ENCODE data around the gene GLCCI1.
"Not testable (repeated sequence)": the region's sequence is repeated elsewhere in the genome, so short reads cannot be mapped to it uniquely, and the experiment has no call there.

GLCCI1 gene

DNA sequence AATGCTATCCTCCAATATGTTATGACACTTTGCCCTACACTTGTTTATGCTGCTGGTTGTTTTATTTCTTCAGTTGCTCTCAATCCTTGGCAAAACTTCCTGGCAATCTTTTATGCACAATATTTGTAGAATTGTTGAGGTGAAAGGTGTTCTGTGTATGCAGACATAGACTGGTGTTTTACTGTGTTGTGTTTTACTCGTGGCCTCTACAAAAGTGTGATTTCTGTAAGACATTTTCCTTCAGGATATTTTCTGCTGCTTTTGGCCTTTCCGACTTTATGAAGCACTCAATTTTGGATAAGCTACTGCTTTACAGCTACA is 21.8 kb downstream of the GLCCI1 start:
- no peak for DNase-seq

DNA sequence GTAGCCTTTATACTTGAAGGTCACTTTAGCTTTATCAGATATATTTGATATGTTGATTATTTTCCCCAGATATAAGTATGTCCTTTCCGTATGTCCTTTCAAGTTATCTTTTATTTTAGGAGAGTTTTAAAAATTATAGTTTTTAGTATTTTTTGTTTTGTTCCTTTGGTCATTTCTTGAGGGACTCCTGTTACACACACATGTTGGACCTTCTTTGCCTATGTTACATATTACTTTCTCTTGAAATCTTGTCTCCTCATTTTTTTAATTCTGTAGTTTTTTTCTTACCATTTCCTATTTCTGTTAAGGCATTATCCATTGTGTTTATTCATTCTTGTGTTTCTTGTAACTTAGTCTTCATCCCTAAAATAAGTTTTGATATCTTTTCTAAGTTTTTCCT is 23.9 kb downstream of the GLCCI1 start:
- DNase-seq = no peak

DNA sequence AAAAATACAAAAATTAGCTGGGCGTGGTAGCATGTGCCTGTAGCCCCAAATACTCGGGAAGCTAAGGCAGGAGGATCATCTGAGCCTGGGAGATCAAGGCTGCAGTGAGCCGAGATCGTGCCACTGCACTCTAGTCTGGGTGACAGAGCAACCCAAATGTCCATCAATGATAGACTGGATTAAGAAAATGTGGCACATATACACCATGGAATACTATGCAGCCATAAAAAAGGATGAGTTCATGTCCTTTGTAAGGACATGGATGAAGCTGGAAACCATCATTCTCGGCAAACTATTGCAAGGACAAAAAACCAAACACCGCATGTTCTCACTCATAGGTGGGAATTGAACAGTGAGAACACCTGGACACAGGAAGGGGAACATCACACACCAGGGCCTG is 26.8 kb downstream of the GLCCI1 start:
- not testable (repeated sequence) for DNase-seq

DNA sequence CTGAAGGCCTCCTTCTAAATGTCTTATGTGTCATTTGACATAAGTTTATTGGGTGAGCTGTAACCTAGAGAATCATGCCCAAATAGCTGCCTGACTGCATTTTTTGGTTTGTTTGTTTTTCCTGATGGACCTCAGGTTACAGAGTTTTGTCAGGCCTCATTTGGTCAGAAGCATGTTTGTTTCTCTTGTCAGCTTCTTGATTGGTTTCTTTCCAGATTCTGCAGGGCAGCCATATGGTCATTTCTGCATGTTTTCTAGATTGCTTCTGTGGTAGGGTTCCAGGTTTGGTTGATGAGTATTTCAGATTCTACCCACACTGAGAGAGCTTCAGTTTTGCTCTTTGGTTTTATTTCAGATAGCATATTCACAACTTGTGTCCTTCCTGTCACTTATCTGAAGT is 28.0 kb downstream of the GLCCI1 start:
- DNase-seq = no peak

DNA sequence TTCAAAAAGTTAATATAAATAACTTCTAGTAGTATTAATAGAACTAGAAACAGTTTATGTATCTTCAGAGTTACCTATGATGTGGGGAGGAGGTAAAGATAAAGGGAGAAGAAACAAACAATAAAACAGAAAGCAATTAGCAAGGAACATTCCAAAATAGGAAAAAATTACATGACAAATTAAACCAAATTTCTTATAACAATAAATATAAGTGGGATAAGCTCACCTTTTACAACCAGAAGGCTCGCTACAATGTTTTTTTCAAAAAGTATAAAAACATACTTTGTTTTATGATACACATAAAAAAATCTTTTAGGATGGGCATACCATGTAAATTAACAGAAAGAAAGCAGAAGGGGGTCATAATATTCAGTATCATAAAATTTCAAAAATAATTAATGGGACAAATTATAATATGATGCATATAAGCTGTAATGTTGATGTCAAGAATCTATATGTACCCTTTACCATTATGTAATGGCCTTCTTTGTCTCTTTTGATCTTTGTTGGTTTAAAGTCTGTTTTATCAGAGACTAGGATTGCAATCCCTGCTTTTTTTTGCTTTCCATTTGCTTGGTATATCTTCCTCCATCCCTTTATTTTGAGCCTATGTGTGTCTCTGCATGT is 31.8 kb downstream of the GLCCI1 start:
- DNase-seq = no peak

DNA sequence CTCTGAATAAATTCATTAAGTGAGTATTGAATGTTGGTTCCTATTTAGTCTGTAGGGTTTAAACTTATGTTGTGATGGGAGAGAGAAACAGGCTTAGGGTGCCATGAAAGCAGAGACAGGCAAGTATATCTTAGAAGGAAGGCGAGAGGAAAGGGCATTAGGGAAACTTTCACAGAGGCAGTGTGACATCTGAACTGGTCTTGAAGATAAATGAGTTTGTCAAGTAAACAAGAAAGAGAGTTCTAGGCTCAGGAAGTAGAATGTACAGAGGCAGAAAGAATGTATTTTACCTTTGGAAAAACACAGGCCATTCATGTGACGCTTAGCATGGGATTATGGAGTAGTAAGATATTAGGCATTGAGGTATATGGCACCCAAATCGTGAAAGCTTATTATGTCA is 34.5 kb downstream of the GLCCI1 start:
- DNase-seq = no peak

DNA sequence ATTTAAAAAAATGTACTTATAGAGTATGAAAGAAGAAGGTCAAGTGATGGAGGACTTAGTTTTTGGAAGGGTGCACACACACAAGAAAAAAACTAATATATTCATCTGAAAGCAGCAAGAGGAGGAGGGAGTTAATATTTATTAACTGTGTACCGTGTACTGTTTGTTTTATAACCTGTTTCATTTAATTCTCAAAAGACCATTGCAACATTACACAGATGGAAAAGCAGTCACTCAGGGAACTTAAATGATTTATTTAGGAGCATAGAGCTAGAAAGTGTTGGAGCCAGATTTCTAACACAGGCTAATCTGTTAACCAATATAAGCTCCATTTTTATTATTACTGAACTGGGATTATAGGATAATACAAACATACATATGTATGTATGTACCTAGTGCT is 36.7 kb downstream of the GLCCI1 start:
- DNase-seq = no peak

DNA sequence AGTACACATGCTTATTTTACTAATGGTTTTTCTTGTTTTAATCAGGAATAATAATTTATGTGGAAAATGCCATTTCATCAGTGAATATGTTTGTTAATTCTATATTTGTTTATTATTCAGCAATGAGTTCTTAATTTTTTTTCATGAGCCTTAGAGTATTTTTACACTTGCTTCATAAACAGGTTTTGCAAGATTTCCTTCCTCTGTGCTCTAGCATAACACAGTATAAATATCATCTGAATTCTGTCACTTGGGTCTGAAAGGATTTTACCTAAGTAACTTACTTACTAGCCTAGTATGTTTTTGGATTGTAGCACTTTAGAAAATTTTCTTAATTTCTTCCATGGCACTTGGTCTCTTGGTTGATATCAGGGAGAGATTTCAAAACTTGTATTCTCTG is 45.8 kb downstream of the GLCCI1 start:
- no peak for DNase-seq

DNA sequence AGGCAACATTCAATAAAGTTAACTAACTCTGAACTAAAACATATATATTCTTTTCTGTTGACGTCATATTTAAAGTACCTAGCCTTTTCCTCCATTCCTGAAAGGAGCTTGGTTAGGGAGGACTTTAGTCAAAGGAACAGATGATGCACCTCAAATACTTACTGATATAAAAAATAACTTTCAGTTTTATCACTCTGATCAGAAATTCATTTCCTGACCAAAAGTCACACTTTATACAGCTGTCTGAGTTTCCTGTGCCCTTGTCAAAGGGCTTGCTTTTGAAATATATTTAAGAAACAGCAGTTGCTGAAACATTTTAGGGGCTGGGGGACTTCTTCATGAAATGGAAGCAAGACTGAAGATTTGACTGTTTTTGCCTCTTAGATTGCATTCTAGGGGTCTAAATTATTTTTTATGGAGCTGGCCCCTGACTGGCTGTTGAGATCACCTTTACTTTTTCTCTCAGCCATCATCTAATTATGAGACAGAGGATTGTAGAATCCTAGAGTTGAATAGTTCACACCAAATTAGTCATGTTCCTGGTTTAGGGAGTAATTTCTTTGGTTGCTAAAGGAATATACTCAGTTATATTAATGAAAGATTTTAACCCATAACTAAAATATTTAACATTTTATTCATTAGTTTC is 46.6 kb downstream of the GLCCI1 start:
- no peak for DNase-seq

DNA sequence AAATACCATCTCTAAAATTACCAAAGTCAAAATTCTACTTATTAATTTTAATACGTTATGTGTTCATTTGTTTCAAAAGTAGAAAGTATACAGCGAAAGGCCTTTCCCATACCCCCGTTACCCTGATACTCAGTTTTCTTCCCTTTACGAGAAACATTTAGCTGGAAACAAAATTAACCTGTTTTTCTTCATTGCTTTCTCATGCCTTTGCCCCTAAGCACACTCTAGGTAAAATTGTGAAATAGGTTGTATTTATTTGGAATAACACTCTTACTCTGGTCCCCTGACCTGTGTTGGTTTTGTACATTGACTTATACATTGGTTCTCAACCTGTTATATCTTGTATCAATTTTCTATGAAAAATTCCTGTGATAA is 47.1 kb downstream of the GLCCI1 start:
- no peak for DNase-seq

DNA sequence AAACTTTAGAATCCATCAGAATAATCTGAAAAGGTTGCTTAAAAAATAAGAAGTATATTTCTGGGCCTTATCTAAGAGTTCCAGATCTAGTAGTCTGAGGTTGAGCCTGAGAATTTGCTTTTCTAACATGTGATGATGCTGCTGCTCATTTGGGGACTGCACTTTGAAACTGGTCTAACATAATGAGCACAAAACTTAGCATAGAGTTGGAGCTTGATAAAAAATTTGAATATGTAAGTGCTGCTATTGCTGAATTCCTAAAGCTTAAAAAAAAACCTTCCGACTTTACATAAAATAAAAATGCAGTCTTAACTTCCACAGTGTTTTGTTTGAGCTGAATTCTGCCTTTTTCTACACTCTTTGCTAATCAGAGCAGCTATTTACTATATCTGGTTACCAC is 48.8 kb downstream of the GLCCI1 start:
- DNase-seq = no peak

DNA sequence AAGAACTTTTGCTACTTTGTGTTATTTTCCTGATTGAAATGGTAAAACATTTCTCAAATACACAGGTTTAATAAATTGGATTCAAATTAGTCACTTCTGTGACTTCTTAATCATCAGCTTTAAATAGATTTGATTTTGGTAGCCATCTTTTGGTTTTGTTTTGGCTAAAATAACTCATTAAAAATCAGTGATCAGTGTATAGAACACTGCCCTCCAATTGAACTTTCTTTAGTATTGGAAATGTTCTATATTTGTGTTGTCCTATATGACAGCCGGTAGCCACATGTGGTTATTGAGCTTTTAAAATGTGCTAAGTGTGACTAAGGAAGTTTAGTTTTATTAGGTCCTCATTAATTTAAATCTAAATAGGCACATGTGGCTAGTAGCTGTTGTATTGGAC is 50.4 kb downstream of the GLCCI1 start:
- DNase-seq = no peak

DNA sequence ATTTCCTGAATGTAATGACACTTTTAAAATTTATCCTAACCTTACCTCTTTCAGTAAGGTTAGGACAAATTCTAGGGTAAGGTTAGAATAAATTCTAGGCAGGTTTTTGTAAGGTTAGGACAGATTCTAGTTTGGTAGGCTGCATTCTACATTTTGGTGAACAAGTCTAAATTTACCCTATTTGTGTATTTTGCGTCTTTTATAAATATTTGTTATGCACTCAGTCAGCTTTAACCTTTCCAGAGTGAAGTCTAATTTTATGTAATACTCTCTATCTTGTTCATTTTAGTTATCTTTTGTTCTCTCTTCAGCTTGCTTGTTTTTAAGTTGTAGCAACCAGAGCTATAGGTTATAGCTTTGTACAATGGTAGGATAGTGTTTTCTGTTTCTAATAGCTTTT is 54.0 kb downstream of the GLCCI1 start:
- no peak for DNase-seq

DNA sequence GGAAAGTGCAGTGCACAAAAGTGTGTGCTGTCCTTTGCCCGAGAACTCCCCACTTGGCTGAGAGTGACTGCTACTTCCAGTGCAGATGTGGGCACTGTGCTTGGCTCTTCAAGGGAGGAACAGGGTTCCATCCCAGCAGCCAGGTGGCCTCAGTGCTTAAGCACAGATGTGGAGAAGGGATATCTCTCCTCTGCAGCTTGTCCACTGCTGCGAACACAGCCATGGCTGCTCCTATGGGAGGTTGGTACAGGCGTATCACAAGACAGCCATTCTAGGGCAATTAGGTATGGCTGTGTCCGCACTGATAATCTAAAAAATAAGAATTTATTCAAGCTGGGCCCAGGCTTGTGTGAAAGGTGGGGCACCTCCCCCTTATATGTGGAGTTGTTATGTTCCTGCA is 66.6 kb downstream of the GLCCI1 start:
- no peak for DNase-seq

DNA sequence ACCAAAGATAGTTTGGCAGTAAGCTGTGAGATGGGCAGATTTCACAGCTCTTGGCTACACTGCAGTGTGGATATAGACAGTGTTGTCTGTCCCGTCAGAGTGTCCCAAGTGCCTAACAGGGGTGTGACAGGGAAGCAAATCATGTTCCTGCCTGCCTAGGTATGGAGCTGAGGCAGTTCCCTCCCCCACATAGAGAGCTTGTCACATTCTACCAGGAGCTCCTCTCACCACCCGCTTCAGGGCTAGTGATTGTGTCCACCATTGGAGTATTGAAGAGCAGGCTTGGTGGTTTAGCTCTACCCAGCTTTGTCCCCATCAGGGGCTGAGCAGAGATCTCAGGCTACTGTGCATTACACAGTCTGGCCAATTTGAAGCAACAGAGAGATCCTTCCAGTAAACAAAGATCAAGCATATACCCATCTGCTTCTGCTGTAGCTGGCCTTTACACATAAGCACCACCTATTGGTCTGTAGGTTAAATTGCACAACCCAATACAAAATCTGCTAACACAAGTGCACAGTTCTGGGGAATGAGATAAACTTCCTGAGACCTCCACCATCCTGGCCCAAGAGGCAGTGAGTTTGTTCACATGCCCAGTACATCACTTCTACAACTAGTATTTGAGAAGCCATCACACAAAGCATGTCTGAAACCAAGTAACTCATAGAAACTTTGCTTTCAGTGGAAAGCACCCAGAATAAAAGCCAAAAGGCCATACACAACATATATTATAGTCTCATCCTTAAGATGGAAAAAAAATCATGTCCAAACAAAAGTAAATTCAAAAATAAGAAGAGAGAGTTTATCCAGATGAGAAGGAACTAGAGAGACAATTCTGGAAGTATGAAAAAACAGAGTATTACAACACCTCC is 67.3 kb downstream of the GLCCI1 start:
- DNase-seq = no peak

DNA sequence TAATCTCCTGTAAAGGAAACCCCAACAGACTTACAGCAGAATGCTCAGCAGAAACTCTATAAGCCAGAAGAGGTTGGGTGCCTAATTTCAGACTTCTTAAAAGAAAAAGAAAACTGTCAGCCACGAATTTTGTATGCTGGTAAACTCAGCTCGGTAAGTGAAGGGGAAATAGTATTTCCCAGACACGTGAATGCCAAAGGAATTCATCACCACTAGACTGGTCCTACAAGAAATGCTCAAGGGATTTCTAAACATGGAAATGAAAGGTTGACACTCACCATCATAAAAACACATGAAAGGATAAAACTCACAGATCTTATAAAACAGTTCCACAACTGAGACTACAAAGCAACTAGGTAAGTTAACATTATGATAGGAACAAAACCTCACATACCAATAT is 68.6 kb downstream of the GLCCI1 start:
- no peak for DNase-seq

DNA sequence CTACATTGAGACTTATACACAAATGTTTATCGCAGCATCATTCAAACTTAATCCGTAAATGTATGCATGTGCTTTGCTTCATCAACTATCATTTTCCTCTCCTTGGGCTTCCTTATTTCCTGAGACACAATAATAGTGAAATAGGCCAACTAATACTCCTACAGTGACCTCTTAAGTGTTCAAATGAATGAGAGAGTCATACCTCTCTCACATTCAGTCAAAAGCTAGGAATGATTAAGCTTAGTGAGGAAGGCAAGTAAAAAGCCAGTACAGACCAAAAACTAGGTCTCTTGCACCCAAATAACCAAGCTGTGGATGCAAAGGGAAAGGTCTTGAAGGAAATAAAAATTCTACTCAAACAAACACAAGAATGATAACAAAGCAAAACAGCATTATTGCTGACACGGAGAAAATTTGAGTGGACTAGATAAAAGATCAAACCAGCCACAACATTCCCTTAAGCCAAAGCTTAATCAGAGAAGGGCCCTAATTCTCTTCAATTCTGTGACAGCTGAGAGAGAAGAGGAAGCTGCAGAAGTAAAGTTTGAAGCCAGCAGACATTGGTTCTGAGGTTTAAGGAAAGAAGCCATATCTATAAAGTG is 72.3 kb downstream of the GLCCI1 start:
- no peak for DNase-seq

DNA sequence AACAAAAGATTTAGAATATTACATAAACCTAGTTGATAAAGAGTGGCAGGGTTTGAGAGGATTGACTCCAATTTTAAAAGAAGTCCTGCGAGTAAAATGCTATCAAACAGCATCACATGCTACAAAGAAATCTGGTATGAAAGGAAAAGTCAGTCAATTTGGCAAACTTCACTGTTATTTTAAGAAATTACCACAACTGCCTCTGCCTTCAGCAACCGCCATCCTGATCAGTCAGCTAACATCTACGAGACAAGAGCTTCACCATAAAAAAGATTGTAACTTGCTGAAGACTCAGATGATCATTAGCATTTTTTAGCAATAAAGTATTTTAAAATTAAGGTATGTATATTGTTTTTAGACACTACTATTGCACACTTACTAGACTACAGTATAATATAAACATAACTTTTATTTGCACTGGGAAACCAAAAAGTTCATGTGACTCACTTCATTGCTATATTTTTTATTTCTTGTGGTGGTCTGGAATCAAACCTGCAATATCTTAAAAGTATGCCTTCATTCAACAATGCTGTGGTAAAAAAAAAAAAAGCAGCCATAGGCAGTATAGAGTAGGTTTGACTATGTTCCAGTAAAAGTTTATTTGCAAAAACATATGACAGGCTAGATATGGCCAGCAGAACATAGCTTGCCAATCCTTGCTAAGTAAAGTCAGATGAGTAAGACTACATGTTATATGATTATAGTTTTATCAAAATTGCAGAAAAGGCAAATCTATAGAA is 74.4 kb downstream of the GLCCI1 start:
- DNase-seq = no peak

DNA sequence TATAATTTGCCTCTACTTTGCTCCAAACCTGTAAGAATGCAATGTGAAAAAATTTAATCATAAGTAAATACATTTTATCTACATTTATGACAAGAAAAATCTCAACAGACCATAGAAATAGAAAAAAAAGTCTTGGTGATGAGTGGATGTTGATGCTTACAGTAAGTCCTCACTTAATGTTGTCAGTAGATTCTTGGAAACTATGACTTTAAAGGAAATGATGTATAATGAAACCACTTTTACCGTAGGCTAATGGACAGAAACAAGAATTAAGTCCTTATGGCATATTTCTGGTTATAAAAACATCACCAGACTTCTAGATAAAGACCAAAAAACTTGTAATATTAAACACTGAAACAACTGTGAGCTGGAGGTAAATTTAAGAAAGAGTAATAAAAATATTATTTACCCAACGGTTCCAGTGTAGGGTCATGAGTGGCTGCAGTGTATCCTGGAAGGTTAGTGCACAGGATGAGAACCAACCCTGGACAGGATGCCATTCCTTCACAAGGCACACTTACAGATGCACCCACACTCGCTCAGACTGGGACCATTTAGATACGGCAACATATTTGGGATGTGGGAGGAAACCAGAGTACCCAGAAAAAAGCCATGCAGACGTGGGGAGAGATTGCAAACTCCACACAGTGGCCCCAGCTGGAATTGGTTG is 76.3 kb downstream of the GLCCI1 start:
- no peak for DNase-seq

DNA sequence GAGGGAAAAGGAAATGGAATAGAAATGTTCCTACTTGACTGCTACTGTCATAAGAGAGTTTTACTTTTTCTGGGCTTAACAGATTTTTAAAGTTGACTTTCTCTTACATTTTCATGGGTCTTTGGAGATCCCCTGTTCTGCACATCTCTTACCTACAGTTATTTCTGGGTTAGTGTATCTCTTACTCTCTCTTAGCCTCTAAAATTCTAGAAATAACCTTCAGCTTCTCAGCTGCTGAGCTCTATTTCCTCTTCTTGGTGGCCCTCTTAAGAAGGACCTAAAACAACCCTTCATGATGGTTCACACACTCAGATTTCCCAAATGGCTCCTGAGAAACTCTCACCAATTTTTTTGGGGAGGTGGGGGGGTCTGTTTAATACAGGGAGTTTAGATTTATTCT is 79.5 kb downstream of the GLCCI1 start:
- DNase-seq = not testable (repeated sequence)

DNA sequence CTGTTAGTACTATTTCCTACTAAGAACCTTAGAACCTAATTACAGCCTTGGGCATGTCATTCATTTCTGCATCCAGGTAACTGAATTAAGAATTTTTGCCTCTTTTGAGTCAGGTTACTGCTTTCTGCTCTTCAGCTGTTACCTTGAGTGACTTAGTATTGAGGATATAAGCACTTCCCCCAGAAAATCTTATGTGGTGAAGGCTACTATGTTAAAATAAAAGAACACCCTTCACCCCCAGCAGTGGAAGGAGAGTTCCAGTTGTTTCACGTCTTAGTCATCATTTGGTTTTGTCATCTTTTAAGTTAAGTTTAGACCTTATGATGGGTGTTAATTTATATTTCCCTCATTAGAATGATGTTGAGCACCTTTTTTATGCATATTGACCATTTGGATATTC is 82.8 kb downstream of the GLCCI1 start:
- no peak for DNase-seq

DNA sequence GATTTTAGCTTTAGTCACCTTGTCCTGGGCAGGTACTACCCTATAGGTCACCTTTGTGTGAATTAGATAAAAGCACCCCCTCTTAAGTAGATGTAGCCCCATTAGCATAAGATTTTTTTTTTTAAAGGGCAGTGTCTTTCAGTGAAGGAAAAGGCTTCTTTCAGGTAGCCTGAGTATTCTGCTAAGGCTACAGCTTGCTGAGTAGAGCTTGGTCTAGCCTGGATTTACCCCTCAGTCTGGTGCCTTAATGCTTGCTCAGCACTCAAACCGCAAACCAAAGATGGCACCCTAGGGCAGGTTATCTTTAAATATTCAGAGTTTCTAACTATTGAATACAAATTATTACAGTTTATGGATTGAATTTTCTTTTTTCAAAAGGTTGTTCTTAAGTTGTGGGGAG is 83.4 kb downstream of the GLCCI1 start:
- DNase-seq = no peak

DNA sequence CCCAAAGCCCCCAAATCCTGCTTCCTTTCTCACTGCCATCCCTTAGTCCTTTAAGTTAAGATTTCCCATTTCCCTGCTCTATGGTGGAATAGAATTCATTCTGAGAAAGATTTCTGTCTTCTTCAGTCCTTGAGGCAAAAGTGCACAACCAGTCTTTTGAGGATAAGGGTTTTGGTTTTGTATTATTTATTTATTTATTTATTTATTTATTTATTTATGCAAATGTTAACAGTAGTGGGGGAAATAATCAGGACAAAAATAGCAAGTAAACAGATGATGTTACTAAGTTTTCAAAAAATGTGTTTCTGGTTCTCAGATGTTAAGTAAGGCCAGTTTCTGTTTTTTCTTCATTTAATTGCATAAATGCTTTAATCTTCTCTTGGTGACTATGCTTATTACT is 84.2 kb downstream of the GLCCI1 start:
- no peak for DNase-seq
